Progenitor cell of endocrine pancreas (in vitro differentiated cells): Measurements from ENCODE around the gene TMUB2. TPM values are rescaled to one million over a fixed set of nuclear protein-coding genes. Genes with fewer than 3 reads are reported as not detected.

Experiments used
- DNase-seq: peaks from one replicate; pipeline ENCODE4 v3.0.0; 2021; ENCODE audit warnings: low spot score; ENCODE audit not compliant: unreplicated experiment
- H3K27ac Mint-ChIP-seq: 2 replicates; pipeline ENCODE4 v1.8.0; 2021; ENCODE audit warnings: mild to moderate bottlenecking, moderate library complexity, mixed read lengths
- H3K27me3 Mint-ChIP-seq: 2 replicates; pipeline ENCODE4 v1.8.0; 2021; ENCODE audit warnings: mixed read lengths
- H3K36me3 Mint-ChIP-seq: 2 replicates; pipeline ENCODE4 v1.8.0; 2022; ENCODE audit warnings: mixed read lengths; ENCODE audit not compliant: insufficient read depth
- H3K4me1 Mint-ChIP-seq: 2 replicates; pipeline ENCODE4 v1.8.0; 2021; ENCODE audit warnings: low read depth, mixed read lengths
- H3K4me3 Mint-ChIP-seq: 2 replicates; pipeline ENCODE4 v1.8.0; 2021; ENCODE audit warnings: low read depth, mild to moderate bottlenecking, moderate library complexity, mixed read lengths
- H3K9me3 Mint-ChIP-seq: 2 replicates; pipeline ENCODE4 v1.8.0; 2021; ENCODE audit warnings: low read depth, mixed read lengths
- CTCF ChIP-seq: fragments of 200-600 bp; sonication (generic); IDR thresholded peaks from one replicate; pipeline ENCODE4 v1.5.0; 2021; ENCODE audit warnings: antibody characterized with exemption, mild to moderate bottlenecking; ENCODE audit not compliant: unreplicated experiment
- total RNA-seq: library from RNA; stranded (reverse); gene quantifications from 2 replicates; pipeline ENCODE4 v1.2.1, GENCODE V29; 2021

TMUB2 gene
- total RNA-seq, 1 donor from 2014 or later: 50.3 TPM

GRCh38 chr17:44212507-44213402 is 26.0 kb downstream of the TMUB2 start:
- Mint-ChIP-seq H3K27ac (no peak overlapping the region), H3K9me3 (no peaks in the 10 kb centered on the region), H3K4me1 (peaks cover 3% of the 10 kb centered on the region), H3K36me3 (peaks cover 37% of the 10 kb centered on the region), H3K27me3 (no peaks in the 10 kb centered on the region), H3K4me3 (no peak overlapping the region)
- no peak for DNase-seq
- no peak for TF ChIP-seq CTCF

GRCh38 chr17:44213403-44214229 is 26.8 kb downstream of the TMUB2 start:
- H3K4me1 Mint-ChIP-seq: peaks cover 5% of the 10 kb centered on the region
- H3K36me3 Mint-ChIP-seq: peaks cover 31% of the 10 kb centered on the region
- no peaks in the 10 kb centered on the region for H3K9me3 Mint-ChIP-seq
- H3K27ac Mint-ChIP-seq: peak overlapping the region; percentile 71
- DNase-seq: no peak
- H3K27me3 Mint-ChIP-seq: no peaks in the 10 kb centered on the region
- no peak for TF ChIP-seq CTCF
- no peak overlapping the region for H3K4me3 Mint-ChIP-seq

GRCh38 chr17:44214230-44214494 is 27.4 kb downstream of the TMUB2 start:
- DNase-seq: no peak
- Mint-ChIP-seq H3K4me1 (peaks cover 5% of the 10 kb centered on the region), H3K36me3 (peaks cover 29% of the 10 kb centered on the region), H3K9me3 (no peaks in the 10 kb centered on the region), H3K27me3 (no peaks in the 10 kb centered on the region), H3K4me3 (no peak overlapping the region), H3K27ac (peak overlapping the region; percentile 71)
- no peak for TF ChIP-seq CTCF

DNA sequence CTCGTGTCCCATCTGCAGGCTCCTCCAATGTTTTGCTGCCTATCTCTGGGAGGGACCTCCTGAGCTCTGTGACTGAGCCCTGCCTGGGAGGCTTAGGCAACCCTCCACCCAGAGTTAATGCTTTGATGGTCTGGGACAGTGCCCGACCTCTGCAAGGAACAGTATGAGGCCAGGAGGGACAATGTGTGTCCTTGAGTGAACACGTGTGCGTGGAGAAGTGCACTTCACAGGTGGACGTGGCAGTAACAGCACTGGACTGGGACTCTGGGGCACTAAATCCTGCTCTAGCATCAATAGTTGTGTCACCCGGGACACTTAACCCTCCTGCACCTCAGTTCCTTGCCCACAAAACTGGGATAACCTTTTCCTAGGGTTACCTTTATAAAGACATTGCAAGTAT is 28.1 kb downstream of the TMUB2 start:
- no peak for TF ChIP-seq CTCF
- DNase-seq: no peak
- H3K4me3 Mint-ChIP-seq: no peak overlapping the region
- H3K4me1 Mint-ChIP-seq: peaks cover 5% of the 10 kb centered on the region
- H3K36me3 Mint-ChIP-seq: peaks cover 27% of the 10 kb centered on the region
- H3K27ac Mint-ChIP-seq: no peak overlapping the region
- H3K27me3 Mint-ChIP-seq: no peaks in the 10 kb centered on the region
- H3K9me3 Mint-ChIP-seq: no peaks in the 10 kb centered on the region

DNA sequence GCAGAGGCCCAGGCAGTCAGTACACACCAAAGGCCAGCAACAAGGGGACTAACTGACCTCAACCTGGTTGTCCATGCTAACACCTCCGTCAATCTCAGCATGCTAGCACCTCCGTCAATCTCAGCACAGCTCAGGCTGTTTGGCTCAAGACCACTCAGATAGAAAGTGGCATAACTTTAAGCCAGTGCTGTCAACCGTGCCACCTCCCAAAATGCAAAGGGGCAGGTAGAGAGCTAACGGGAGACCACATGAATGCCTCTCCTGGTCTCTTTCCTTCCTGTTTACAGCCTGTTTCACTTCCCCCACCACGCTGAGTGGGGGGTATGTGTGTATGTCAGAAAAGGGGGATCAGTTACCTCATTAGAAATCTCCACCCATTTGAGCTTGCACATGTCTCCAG is 29.4 kb downstream of the TMUB2 start:
- TF ChIP-seq CTCF: no peak
- peaks cover 23% of the 10 kb centered on the region for H3K36me3 Mint-ChIP-seq

More for the DNA sequence above, 29.4 kb downstream of the TMUB2 start:
- no peak for DNase-seq
- Mint-ChIP-seq H3K9me3 (no peaks in the 10 kb centered on the region), H3K4me3 (no peak overlapping the region), H3K4me1 (peaks cover 5% of the 10 kb centered on the region), H3K27ac (no peak overlapping the region), H3K27me3 (no peaks in the 10 kb centered on the region)
